Endothelial cell of umbilical vein (primary cell): ENCODE results near the gene DRC7. TPM values are rescaled to one million over a fixed set of nuclear protein-coding genes. Genes with fewer than 3 reads are reported as not detected.

Experiments
- BruUV-seq: library from RNA; stranded (reverse); fragments of 400-500 nt; replicated peaks from 2 replicates; lab custom pipeline; 2021; lab: Mats Ljungman, UMichigan
- CTCF ChIA-PET: fragments of 300-600, 350-600 bp; sonication (Branson Sonifier 250); formaldehyde crosslinking; loops from one replicate; lab custom pipeline; 2021; ENCODE audit warnings: antibody characterized with exemption, inconsistent platforms; lab: Charles Lee
- POLR2A ChIA-PET: fragments of 300-600, 350-600 bp; sonication (Branson Sonifier 250); formaldehyde crosslinking; loops from one replicate; lab custom pipeline; 2021; ENCODE audit warnings: antibody characterized with exemption, inconsistent platforms; lab: Charles Lee
- DNase-seq: peaks from one replicate; pipeline ENCODE4 v3.0.0-alpha.2; 2011; ENCODE audit warnings: low read depth, low spot score
- FAIRE-seq: peaks from 2 replicates; lab custom pipeline; 2011; peaks lifted over from hg19 to GRCh38; lab: Jason Lieb, UNC
- H2AFZ ChIP-seq: 2 replicates; pipeline ENCODE4 v1.6.0; 2012; ENCODE audit warnings: low read depth, low read length, control low read depth, inconsistent platforms
- H3K27ac ChIP-seq: 2 replicates; pipeline ENCODE4 v1.5.1; 2011; ENCODE audit warnings: low read depth, mild to moderate bottlenecking, control low read depth, low read length, moderate library complexity; ENCODE audit not compliant: insufficient read depth
- H3K27me3 ChIP-seq, 2 experiments: 2 replicates each; pipeline versions ENCODE4 v1.6.0 to v1.6.1; 2011; ENCODE audit warnings: low read length in 2 of 2, mixed read lengths in 1 of 2; ENCODE audit not compliant: control insufficient read depth in 2 of 2, insufficient read depth in 2 of 2
- H3K36me3 ChIP-seq, 2 experiments: 2 replicates in 1 of 2; 3 replicates in 1 of 2; pipeline ENCODE4 v1.5.1; 2011; ENCODE audit warnings: low read length in 2 of 2, mild to moderate bottlenecking in 1 of 2, moderate library complexity in 1 of 2; ENCODE audit not compliant: control insufficient read depth in 2 of 2, insufficient read depth in 2 of 2; ENCODE audit errors: extremely low read depth in 1 of 2
- H3K4me1 ChIP-seq: 3 replicates; pipeline ENCODE4 v1.5.1; 2011; ENCODE audit warnings: mild to moderate bottlenecking, low read length; ENCODE audit not compliant: control insufficient read depth, insufficient read depth; ENCODE audit errors: extremely low read depth
- H3K4me2 ChIP-seq: 2 replicates; pipeline ENCODE4 v1.6.1; 2011; ENCODE audit warnings: low read length, control low read depth, mixed read lengths; ENCODE audit not compliant: insufficient read depth
- H3K4me3 ChIP-seq, 3 experiments: fragments of 200-600 bp in 1 of 3; sonication (generic), shearing (Covaris generic) in 1 of 3; replicated peaks in 1 of 3; 2 replicates each; pipeline ENCODE4 v1.5.1; 2011 to 2016; ENCODE audit warnings: control low read depth in 3 of 3, low read length in 3 of 3, mild to moderate bottlenecking in 2 of 3, inconsistent platforms in 1 of 3, low read depth in 1 of 3, moderate library complexity in 1 of 3; ENCODE audit not compliant: insufficient read depth in 1 of 3
- H3K79me2 ChIP-seq: 2 replicates; pipeline ENCODE4 v1.6.0; 2012; ENCODE audit warnings: low read length, inconsistent platforms; ENCODE audit not compliant: control insufficient read depth, insufficient read depth
- H3K9ac ChIP-seq: replicated peaks from 2 replicates; pipeline ENCODE3; 2011; ENCODE audit warnings: low read length, control low read depth; ENCODE audit not compliant: insufficient read depth; ENCODE audit errors: extremely low read depth
- H3K9me1 ChIP-seq: replicated peaks from 3 replicates; pipeline ENCODE4 v1.6.0; 2011; ENCODE audit warnings: mild to moderate bottlenecking, low read length; ENCODE audit not compliant: control insufficient read depth, insufficient read depth; ENCODE audit errors: extremely low read depth
- H3K9me3 ChIP-seq: replicated peaks from 2 replicates; pipeline ENCODE4 v1.5.1; 2012; ENCODE audit warnings: low read length, inconsistent platforms; ENCODE audit not compliant: control insufficient read depth, insufficient read depth
- H4K20me1 ChIP-seq: replicated peaks from 2 replicates; pipeline ENCODE3; 2011; ENCODE audit warnings: mild to moderate bottlenecking, low read length; ENCODE audit not compliant: control insufficient read depth, insufficient read depth; ENCODE audit errors: extremely low read depth
- EZH2 ChIP-seq: IDR thresholded peaks from 2 replicates; pipeline ENCODE4 v1.6.1; 2012; ENCODE audit warnings: borderline replicate concordance, low read depth, mild to moderate bottlenecking, moderate library complexity, low read length, inconsistent platforms; ENCODE audit not compliant: severe bottlenecking
- FOS ChIP-seq: IDR thresholded peaks from 2 replicates; pipeline ENCODE4 v1.6.1; 2011; ENCODE audit warnings: mild to moderate bottlenecking, low read length, moderate library complexity, borderline replicate concordance; ENCODE audit not compliant: insufficient read depth
- GATA2 ChIP-seq: IDR thresholded peaks from 2 replicates; pipeline ENCODE4 v1.7.0; 2011; ENCODE audit warnings: low read depth, mild to moderate bottlenecking, moderate library complexity, mixed read lengths, low read length; ENCODE audit not compliant: insufficient read length, insufficient read depth
- JUN ChIP-seq: IDR thresholded peaks from 2 replicates; pipeline ENCODE4 v1.6.1; 2011; ENCODE audit warnings: borderline replicate concordance, low read depth; ENCODE audit not compliant: insufficient read length, insufficient read depth
- MYC ChIP-seq: IDR thresholded peaks from one replicate; pipeline ENCODE4 v1.6.1; 2011; ENCODE audit warnings: mild to moderate bottlenecking, low read depth, low read length
- POLR2A ChIP-seq: IDR thresholded peaks from 2 replicates; pipeline ENCODE4 v1.6.1; 2012; ENCODE audit warnings: low read depth, mild to moderate bottlenecking, control low read depth, low read length
- POLR2AphosphoS5 ChIP-seq: IDR thresholded peaks from 2 replicates; pipeline ENCODE4 v1.6.1; 2012; ENCODE audit warnings: low read depth, mild to moderate bottlenecking, control low read depth, low read length, moderate library complexity; ENCODE audit not compliant: insufficient read depth
- dilution Hi-C: fragments of 300-500 bp; cut with MboI; formaldehyde crosslinking; loops from one replicate; pipeline ENCODE4 v1.15.0; 2019; ENCODE audit warnings: low sequenced_read_pairs; ENCODE audit not compliant: extremely low pct_ligation_motif_present
- intact Hi-C: fragments of 100-400 bp; cut with micrococcal nuclease; formaldehyde crosslinking; loops from one replicate; pipeline ENCODE4 v1.10.0; 2022
- polyA plus RNA-seq, 4 experiments: library from polyadenylated mRNA; depleted of rRNA in 3 of 4; stranded (reverse) in 3 of 4; unstranded in 1 of 4; fragments of >200 nt; gene quantifications; 2 replicates each; pipeline versions ENCODE4 v1.2.1 to v1.2.3, GENCODE V29; 2011 to 2012; ENCODE audit warnings: missing spikeins in 1 of 4
- total RNA-seq: library from RNA; stranded (reverse); gene quantifications from 2 replicates; pipeline ENCODE4 v1.2.3, GENCODE V29; 2021
- TF ChIP-seq, protein P1 (sequence below), 2 donors: IDR thresholded peaks; 1 replicate in 1 of 2; 2 replicates in 1 of 2; pipeline ENCODE4 v1.5.1; 2011; ENCODE audit warnings: low read length in 2 of 2, mild to moderate bottlenecking in 2 of 2, moderate library complexity in 2 of 2, control low read depth in 1 of 2, inconsistent platforms in 1 of 2, low read depth in 1 of 2; ENCODE audit not compliant: insufficient read depth in 1 of 2; ENCODE audit errors: extremely low read depth in 1 of 2
- TF ChIP-seq, protein P2 (sequence below): IDR thresholded peaks from 2 replicates; pipeline ENCODE4 v1.6.1; 2011; ENCODE audit not compliant: insufficient read depth, insufficient read length

Gene DRC7
- total and polyA plus RNA-seq, 2 donors (not counting 3 experiments of a cell fraction or from before 2014, with no cell fraction given), result 0.13 to 0.77 TPM

GRCh38 chr16:57698812-57699405 lies 4.3 kb downstream of the DRC7 start:
- H3K27me3 ChIP-seq, result no peaks in the 10 kb centered on the region
- dilution Hi-C loops, result no loop called here
- CTCF ChIA-PET, result no interaction called here

GRCh38 chr16:57699481-57699880 lies 4.9 kb downstream of the DRC7 start:
- dilution Hi-C loops, result no loop called here
- Histone ChIP-seq H3K9me3 (no peaks in the 10 kb centered on the region), H3K4me3 (no peak overlapping the region), H3K27ac (no peak overlapping the region), H3K79me2 (no peaks in the 10 kb centered on the region), H3K9ac (no peak overlapping the region), H2AFZ (no peak overlapping the region), H3K4me2 (no peak overlapping the region), H3K4me1 (no peaks in the 10 kb centered on the region), H3K9me1 (no peaks in the 10 kb centered on the region), H4K20me1 (no peaks in the 10 kb centered on the region), H3K36me3 (no peaks in the 10 kb centered on the region), H3K27me3 (no peaks in the 10 kb centered on the region)
- DNase-seq (no peak), FAIRE-seq (no peak)
- CTCF ChIA-PET, result no interaction called here
- no TSS peak for BruUV-seq
- POLR2A ChIA-PET, result no interaction called here
- intact Hi-C loops, result no loop called here
- TF ChIP-seq MYC, result no peak
- TF ChIP-seq, protein P1, sequence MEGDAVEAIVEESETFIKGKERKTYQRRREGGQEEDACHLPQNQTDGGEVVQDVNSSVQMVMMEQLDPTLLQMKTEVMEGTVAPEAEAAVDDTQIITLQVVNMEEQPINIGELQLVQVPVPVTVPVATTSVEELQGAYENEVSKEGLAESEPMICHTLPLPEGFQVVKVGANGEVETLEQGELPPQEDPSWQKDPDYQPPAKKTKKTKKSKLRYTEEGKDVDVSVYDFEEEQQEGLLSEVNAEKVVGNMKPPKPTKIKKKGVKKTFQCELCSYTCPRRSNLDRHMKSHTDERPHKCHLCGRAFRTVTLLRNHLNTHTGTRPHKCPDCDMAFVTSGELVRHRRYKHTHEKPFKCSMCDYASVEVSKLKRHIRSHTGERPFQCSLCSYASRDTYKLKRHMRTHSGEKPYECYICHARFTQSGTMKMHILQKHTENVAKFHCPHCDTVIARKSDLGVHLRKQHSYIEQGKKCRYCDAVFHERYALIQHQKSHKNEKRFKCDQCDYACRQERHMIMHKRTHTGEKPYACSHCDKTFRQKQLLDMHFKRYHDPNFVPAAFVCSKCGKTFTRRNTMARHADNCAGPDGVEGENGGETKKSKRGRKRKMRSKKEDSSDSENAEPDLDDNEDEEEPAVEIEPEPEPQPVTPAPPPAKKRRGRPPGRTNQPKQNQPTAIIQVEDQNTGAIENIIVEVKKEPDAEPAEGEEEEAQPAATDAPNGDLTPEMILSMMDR (IDR thresholded peaks at IDR 0.05; ENCODE audit: extremely low read depth in 1 of 2, insufficient read depth in 1 of 2, low read depth in 1 of 2, low read length in 2 of 2), result no peak
- no peak for TF ChIP-seq FOS
- no peak for TF ChIP-seq POLR2A
- no peak for TF ChIP-seq JUN
- no peak for TF ChIP-seq EZH2
- no peak for TF ChIP-seq POLR2AphosphoS5
- TF ChIP-seq GATA2, result no peak
- TF ChIP-seq, protein P2, sequence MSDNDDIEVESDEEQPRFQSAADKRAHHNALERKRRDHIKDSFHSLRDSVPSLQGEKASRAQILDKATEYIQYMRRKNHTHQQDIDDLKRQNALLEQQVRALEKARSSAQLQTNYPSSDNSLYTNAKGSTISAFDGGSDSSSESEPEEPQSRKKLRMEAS, result no peak

More at GRCh38 chr16:57698812-57699405, 4.3 kb downstream of the DRC7 start:
- Histone ChIP-seq H4K20me1 (no peaks in the 10 kb centered on the region), H3K36me3 (no peaks in the 10 kb centered on the region), H3K4me3 (no peak overlapping the region), H3K79me2 (no peaks in the 10 kb centered on the region), H3K9me3 (no peaks in the 10 kb centered on the region), H3K27ac (no peak overlapping the region), H3K9me1 (no peaks in the 10 kb centered on the region), H3K4me2 (no peak overlapping the region), H2AFZ (no peak overlapping the region), H3K9ac (no peak overlapping the region), H3K4me1 (no peaks in the 10 kb centered on the region)
- no peak for DNase-seq
- no peak for FAIRE-seq
- POLR2A ChIA-PET, result no interaction called here
- intact Hi-C loops, result no loop called here
- BruUV-seq, result no TSS peak
- no peak for TF ChIP-seq EZH2
- no peak for TF ChIP-seq FOS
- no peak for TF ChIP-seq MYC
- TF ChIP-seq, protein P1 (IDR thresholded peaks at IDR 0.05; ENCODE audit: extremely low read depth in 1 of 2, insufficient read depth in 1 of 2, low read depth in 1 of 2, low read length in 2 of 2), result no peak
